ENCODE results near the gene PRUNE1. TPM values are rescaled to one million over a fixed set of nuclear protein-coding genes. Genes with fewer than 3 reads are reported as not detected.
A peak's percentile ranks its signal among the peaks of the same experiment; 100 is the strongest.

PRUNE1 gene
- total RNA-seq, 2 experiments from 2014 or later, result 12.4 to 15.7 TPM

DNA sequence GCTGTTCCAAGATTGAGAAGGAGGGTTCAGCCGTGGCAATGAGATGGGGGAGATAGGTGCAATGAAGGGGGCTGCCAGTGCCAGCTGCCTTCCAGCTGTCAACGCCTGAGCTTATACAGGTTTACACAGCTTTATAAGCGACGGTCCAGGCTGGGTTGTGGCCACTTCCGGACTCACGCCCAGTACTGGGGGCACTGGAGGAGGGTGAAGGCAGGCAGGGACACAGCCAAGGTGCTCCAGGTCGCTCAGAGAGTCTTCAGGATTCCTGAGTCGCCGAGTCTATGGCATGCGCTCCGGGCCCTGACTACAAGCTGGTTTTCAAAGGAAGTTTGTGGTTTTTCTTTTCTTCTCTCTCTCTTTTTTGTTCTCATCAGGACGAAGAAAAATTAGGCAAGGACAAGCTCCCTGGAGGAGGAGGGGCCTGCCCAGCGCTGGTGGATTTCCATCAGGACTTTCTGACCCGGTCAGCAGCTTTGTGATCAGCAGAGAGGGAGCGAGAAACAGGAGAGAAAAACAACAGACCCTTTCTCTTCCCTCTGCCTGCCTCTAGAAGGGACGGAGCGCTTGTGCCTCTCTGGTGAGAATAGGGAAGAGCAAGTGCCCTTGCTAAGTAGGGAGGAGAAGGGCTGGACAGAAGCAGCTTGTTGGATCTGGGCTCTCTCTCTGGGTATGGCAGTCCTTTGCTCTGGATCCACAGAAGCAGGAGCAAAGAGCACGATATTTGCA, 1.8 kb upstream of the PRUNE1 start, which contains the start of gene MINDY1:
Gene MINDY1 (minus strand): TSS at position 576 of the 726 bp plus-strand sequence. CDS start 4,285 bp downstream, outside the sequence.
- POLR2A ChIA-PET, result interaction anchor here (0.6 to 2.0 kb wide), 16 partner anchors 9 to 740 kb away, joined by 3 to 12 read pairs (median 3); partner anchors contain the start of gene ANXA9
- no peaks in the 10 kb centered on the region for H3K9me3 Mint-ChIP-seq
- H3K27ac Mint-ChIP-seq, result peak within 1 kb of the TSS; percentile 98
- ATAC-seq (peak; percentile 35), DNase-seq (peak; percentile 47)
- peaks cover 80% of the 10 kb centered on the region for H3K4me1 Mint-ChIP-seq (ENCODE audit: low read depth)
- CTCF ChIA-PET, result interaction anchor here (0.8 to 5.4 kb wide), 19 partner anchors 11 to 446 kb away, joined by 3 to 78 read pairs (median 5); partner anchors contain the start of genes GABPB2 and TNFAIP8L2
- intact Hi-C loops (cut with micrococcal nuclease), result loop anchor here (5.0 kb wide), 1 partner anchor 151 kb away; the partner anchor contains the start of gene TNFAIP8L2
- H3K36me3 Mint-ChIP-seq (ENCODE audit: low read depth), result peaks cover 3% of the 10 kb centered on the region
- H3K27me3 Mint-ChIP-seq, result no peaks in the 10 kb centered on the region
- peak within 1 kb of the TSS; percentile 98 for H3K4me3 Mint-ChIP-seq
- no peak for TF ChIP-seq CTCF (IDR thresholded peaks at IDR 0.05)

DNA sequence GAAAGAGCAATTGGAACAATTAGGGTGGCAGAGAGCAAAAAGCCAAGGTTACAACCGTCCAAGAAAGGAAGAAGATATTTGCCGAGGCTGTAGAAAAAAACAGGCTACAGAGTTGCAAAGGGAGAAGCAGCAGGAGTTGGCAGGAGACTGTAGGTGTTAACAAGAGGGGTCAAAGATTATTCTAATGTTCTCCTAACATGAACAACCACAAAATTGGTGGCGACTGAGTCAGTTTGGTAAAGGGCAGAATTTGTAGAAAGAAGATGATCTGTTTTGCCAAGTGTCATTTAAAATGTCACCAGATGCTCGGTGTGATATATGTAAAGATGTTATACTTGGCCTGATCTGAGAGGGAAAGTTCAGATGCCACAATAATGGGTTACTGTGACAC, 401 bp upstream of the PRUNE1 start:
- ATAC-seq (no peak), DNase-seq (no peak)
- POLR2A ChIA-PET, result no interaction called here
- CTCF ChIA-PET, result interaction anchor here (2.0 to 5.4 kb wide), 2 partner anchors 12 to 393 kb away, joined by 4 to 78 read pairs; no protein-coding TSS in a partner anchor
- no peaks in the 10 kb centered on the region for H3K27me3 Mint-ChIP-seq
- H3K36me3 Mint-ChIP-seq (ENCODE audit: low read depth), result peaks cover 3% of the 10 kb centered on the region
- no peaks in the 10 kb centered on the region for H3K9me3 Mint-ChIP-seq
- TF ChIP-seq CTCF (IDR thresholded peaks at IDR 0.05), result no peak
- intact Hi-C loops (cut with micrococcal nuclease), result loop anchor here (5.0 kb wide), 1 partner anchor 149 kb away; the partner anchor contains the start of gene TNFAIP8L2
- peak overlapping the region; percentile 98 for H3K4me3 Mint-ChIP-seq
- H3K27ac Mint-ChIP-seq, result peak overlapping the region; percentile 98
- peaks cover 73% of the 10 kb centered on the region for H3K4me1 Mint-ChIP-seq (ENCODE audit: low read depth)

- CTCF ChIA-PET, result interaction anchor here (2.9 to 3.9 kb wide), 2 partner anchors 14 to 15 kb away, joined by 14 to 18 read pairs; no protein-coding TSS in a partner anchor
- H3K4me1 Mint-ChIP-seq (ENCODE audit: low read depth), result peaks cover 69% of the 10 kb centered on the region
- no peaks in the 10 kb centered on the region for H3K27me3 Mint-ChIP-seq
- peak overlapping the region; percentile 98 for H3K27ac Mint-ChIP-seq
- POLR2A ChIA-PET, result no interaction called here
- intact Hi-C loops (cut with micrococcal nuclease), result loop anchor here (5.0 kb wide), 1 partner anchor 148 kb away; the partner anchor contains the start of gene TNFAIP8L2
- no peak for TF ChIP-seq CTCF (IDR thresholded peaks at IDR 0.05)
- DNase-seq (no peak), ATAC-seq (no peak)
- H3K36me3 Mint-ChIP-seq (ENCODE audit: low read depth), result peaks cover 3% of the 10 kb centered on the region
- no peaks in the 10 kb centered on the region for H3K9me3 Mint-ChIP-seq
- peak overlapping the region; percentile 98 for H3K4me3 Mint-ChIP-seq
Measured at GRCh38 chr1:151009206-151009587, 948 bp downstream of the PRUNE1 start.

DNA sequence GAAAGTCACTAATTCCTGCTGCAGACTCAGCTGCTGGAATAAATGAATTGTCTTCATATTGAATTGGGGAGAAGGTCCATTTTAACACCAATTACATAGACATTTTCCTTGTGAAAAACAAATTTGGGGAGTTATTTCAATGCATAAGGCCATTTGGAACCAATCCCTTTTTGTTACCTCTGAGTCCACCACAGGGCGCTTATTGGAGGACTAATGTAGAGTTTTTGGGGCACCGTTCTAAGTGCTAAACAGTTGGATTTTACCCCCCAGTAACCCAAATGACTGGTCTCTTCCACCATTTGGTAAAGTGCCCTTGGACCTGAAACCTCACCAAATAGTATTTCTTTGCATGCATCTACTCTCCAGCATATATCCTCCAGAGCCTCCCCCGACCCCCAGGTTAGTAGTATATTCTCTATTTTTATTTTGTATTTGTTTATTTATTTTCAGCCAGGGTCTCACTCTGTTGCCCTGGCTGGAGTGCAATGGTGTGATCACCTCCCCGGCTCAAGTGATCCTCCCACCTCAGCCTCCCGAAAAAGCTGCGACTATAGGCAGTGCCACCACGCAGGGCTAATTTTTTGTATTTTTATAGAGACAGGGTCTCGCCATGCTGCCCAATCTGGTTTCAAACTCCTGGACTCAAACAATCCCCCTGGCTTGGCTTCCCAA, 1.6 kb downstream of the PRUNE1 start:
- H3K27me3 Mint-ChIP-seq, result no peaks in the 10 kb centered on the region
- peaks cover 64% of the 10 kb centered on the region for H3K4me1 Mint-ChIP-seq (ENCODE audit: low read depth)
- ATAC-seq, result no peak
- ChIA-PET CTCF (interaction anchor here (2.9 to 3.9 kb wide), 2 partner anchors 14 to 15 kb away, joined by 14 to 18 read pairs; no protein-coding TSS in a partner anchor), POLR2A (no interaction called here)
- no peak for DNase-seq
- peak overlapping the region; percentile 98 for H3K27ac Mint-ChIP-seq
- intact Hi-C loops (cut with micrococcal nuclease), result loop anchor here (5.0 kb wide), 1 partner anchor 147 kb away; the partner anchor contains the start of gene TNFAIP8L2
- TF ChIP-seq CTCF (IDR thresholded peaks at IDR 0.05), result no peak
- peak overlapping the region; percentile 98 for H3K4me3 Mint-ChIP-seq
- peaks cover 3% of the 10 kb centered on the region for H3K36me3 Mint-ChIP-seq (ENCODE audit: low read depth)
- H3K9me3 Mint-ChIP-seq, result no peaks in the 10 kb centered on the region

Data from activated CD8-positive, alpha-beta T cell treated with anti-CD3 and anti-CD28 coated beads for 36 hours (primary cell).